ENCODE measurements around the gene DGKD.

DGKD gene

DNA sequence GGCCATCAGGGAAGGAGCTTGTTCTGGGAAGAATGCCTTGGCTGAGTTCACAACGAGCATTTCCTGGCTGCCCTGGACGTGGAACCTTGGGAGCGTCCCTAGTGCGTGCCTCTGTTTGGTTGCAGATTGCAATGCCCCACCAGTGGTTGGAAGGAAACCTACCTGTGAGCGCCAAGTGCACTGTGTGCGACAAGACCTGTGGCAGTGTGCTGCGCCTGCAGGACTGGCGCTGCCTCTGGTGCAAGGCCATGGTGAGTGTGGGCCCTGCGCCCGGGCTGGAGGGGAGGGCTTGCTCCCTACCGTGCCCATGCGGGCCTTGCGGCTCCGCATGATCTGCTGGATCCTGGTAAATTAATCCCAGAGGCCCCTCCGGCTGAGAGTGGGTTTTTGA, 81.9 kb downstream of the DGKD start:
- TF ChIP-seq ZNF274 (IDR thresholded peaks at IDR 0.05; ENCODE audit: low read depth, low read length) = no peak
- H3K4me3 ChIP-seq (ENCODE audit: low read length) = no peak overlapping the region

- no peak for TF ChIP-seq ZNF274 (IDR thresholded peaks at IDR 0.05; ENCODE audit: low read depth, low read length)
- H3K4me3 ChIP-seq (ENCODE audit: low read length) = no peak overlapping the region
These were observed 82.6 kb downstream of the DGKD start for GRCh38 chr2:233436691-233437438.

DNA sequence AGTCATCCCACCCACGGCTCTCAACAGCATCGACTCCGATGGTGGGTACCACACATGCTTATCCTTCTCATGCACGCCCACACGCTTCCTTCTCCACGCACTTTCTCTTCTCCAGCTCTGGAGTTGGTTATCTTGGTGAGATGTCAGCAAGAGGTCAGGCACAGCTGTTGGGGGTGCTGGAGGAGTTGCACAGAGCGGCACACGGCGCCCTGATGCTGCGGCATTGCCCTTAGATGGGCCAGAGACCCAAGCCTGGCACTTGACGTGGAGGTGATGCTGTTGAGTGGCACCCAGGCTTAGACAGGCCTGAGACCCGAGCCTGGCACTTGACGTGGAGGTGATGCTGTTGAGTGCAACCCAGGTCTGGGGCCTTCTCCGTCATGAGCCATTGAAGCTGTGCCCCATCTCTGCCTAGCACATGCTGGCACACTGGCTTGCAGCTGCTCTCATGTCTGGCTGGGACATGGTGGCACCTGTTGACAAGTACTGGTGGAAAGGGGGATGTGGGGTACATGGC, 83.2 kb downstream of the DGKD start:
- no peak overlapping the region for H3K4me3 ChIP-seq (ENCODE audit: low read length)
- no peak for TF ChIP-seq ZNF274 (IDR thresholded peaks at IDR 0.05; ENCODE audit: low read depth, low read length)

- H3K4me3 ChIP-seq (ENCODE audit: low read length) = no peak overlapping the region
- no peak for TF ChIP-seq ZNF274 (IDR thresholded peaks at IDR 0.05; ENCODE audit: low read depth, low read length)
These were observed 84.4 kb downstream of the DGKD start for GRCh38 chr2:233438573-233439147.

- no peak overlapping the region for H3K4me3 ChIP-seq (ENCODE audit: low read length)
- no peak for TF ChIP-seq ZNF274 (IDR thresholded peaks at IDR 0.05; ENCODE audit: low read depth, low read length)
These were observed 84.9 kb downstream of the DGKD start for GRCh38 chr2:233439191-233439590.

GRCh38 chr2:233440314-233440713, 86.0 kb downstream of the DGKD start:
- TF ChIP-seq ZNF274 (IDR thresholded peaks at IDR 0.05; ENCODE audit: low read depth, low read length) = no peak
- no peak overlapping the region for H3K4me3 ChIP-seq (ENCODE audit: low read length)

- no peak overlapping the region for H3K4me3 ChIP-seq (ENCODE audit: low read length)
- no peak for TF ChIP-seq ZNF274 (IDR thresholded peaks at IDR 0.05; ENCODE audit: low read depth, low read length)
These were observed 86.4 kb downstream of the DGKD start for GRCh38 chr2:233440714-233441113.

GRCh38 chr2:233441161-233442027, 87.1 kb downstream of the DGKD start:
- H3K4me3 ChIP-seq (ENCODE audit: low read length) = no peak overlapping the region
- TF ChIP-seq ZNF274 (IDR thresholded peaks at IDR 0.05; ENCODE audit: low read depth, low read length) = no peak

DNA sequence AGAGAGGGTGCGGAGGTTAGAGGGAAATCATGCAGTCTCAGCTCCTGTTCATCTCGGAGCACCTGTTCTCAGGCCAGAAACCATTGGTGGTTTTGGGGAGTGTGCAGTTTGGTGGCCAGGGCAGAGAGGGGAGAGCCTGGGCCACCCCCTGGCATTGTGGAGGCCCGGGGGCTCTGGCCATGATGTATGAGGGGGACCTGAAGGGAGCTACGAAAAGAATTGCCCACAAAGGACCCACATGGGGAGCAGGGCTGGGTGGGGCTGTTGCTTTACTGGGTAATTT, 87.7 kb downstream of the DGKD start:
- no peak for TF ChIP-seq ZNF274 (IDR thresholded peaks at IDR 0.05; ENCODE audit: low read depth, low read length)
- H3K4me3 ChIP-seq (ENCODE audit: low read length) = no peak overlapping the region

DNA sequence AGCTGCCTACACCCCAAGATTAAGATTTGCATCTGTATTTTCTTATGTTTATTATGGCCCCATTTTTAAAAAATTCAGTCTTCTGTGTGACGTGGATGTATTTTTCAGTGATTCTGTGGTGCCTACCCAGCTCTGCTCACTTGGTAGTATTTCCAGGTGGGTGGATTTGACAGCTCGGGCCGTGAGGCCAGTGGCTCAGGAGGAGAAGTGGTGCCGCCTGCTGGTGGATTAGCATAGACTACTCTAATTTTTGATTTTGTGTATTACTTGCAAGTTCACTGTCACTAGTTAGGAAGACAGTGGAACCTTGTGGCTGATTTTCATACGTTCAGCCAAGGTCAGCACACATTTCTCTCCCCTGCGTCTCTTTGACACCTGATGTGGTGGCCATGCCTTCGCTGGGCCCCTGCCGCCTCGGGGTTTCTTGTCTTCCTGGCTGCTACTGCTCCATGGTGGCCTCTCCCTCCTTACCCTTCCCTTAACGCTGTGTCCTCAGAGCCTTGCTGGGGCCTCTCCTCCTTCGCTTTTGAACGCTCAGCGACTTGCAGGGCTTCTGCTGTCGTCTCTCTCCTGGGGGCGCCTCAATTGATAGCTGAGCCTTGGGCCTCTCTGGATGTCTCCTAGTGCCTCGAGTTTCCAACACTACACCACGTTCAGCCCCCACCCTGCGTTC, 89.4 kb downstream of the DGKD start:
- H3K4me3 ChIP-seq (ENCODE audit: low read length) = no peak overlapping the region
- no peak for TF ChIP-seq ZNF274 (IDR thresholded peaks at IDR 0.05; ENCODE audit: low read depth, low read length)

GRCh38 chr2:233444501-233444900, 90.2 kb downstream of the DGKD start:
- no peak for TF ChIP-seq ZNF274 (IDR thresholded peaks at IDR 0.05; ENCODE audit: low read depth, low read length)
- no peak overlapping the region for H3K4me3 ChIP-seq (ENCODE audit: low read length)

DNA sequence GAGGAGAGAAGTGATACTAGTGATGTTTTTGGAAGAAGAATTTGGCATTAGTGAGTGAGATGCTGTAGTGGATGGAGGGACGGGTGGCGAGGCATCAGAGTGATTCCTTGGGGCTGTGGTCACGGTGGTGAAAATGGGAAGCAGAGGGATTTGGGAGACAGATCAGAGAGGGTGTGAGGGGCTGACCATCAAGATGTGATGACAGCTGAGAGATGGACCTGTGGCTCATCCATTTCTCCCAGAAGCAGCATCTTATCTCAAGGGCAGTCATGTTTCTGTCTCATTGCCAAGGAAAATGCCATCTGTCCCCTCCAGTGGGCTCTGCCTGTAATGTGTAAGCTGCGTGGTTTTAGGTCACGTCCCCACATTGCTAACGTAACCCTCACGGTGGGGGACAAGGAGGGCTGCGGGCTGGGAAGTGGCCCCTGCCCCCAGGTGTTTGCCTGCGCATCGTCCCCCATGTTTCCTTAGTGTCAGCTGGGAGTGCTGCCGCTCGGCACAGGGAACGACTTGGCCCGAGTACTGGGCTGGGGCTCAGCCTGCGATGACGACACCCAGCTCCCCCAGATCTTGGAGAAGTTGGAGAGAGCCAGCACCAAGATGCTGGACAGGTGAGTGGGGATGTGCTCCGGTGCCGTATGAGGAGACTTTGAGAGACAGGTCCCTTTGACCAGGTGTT, 91.0 kb downstream of the DGKD start:
- TF ChIP-seq ZNF274 (IDR thresholded peaks at IDR 0.05; ENCODE audit: low read depth, low read length) = no peak

GRCh38 chr2:233446121-233446520, 91.8 kb downstream of the DGKD start:
- no peak overlapping the region for H3K4me3 ChIP-seq (ENCODE audit: low read length)
- TF ChIP-seq ZNF274 (IDR thresholded peaks at IDR 0.05; ENCODE audit: low read depth, low read length) = no peak

More for the DNA sequence above, 91.0 kb downstream of the DGKD start:
- no peak overlapping the region for H3K4me3 ChIP-seq (ENCODE audit: low read length)

Data from GM08714 (cell line).